GM19025 (cell line): ENCODE results near the gene ZNF512.
A peak's percentile ranks its signal among the peaks of the same experiment; 100 is the strongest.
"Not testable (repeated sequence)": the region's sequence is repeated elsewhere in the genome, so short reads cannot be mapped to it uniquely, and the experiment has no call there.

ENCODE experiments used
- ATAC-seq: cut with Tn5 transposase; IDR thresholded peaks from one replicate; pipeline ENCODE4 v1.9.1; 2021; ENCODE audit warnings: mild to moderate bottlenecking, low read depth, moderate library complexity; ENCODE audit not compliant: unreplicated experiment

The ZNF512 gene

DNA sequence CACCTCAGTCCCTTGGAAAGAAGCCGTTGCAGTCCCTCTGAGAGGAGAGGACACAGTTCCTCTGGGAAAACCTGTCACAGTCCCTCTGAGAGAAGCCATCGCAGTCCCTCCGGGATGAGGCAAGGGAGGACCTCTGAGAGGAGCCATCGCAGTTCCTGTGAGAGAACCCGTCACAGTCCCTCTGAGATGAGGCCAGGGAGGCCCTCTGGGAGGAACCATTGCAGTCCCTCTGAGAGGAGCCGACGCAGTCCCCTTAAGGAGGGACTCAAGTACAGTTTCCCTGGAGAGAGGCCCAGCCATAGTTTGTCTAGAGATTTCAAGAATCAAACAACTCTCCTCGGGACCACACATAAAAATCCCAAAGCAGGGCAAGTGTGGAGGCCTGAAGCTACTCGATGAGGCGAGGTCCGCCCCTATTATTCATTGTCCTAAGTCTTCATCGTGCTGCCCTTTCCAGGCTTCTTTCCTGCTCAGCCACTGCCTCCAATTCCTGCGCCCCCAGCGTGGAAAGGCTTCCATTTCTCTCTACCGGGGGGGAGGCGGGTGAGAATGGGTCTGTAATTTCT is 630 bp upstream of the ZNF512 start:
- no peak for ATAC-seq

DNA sequence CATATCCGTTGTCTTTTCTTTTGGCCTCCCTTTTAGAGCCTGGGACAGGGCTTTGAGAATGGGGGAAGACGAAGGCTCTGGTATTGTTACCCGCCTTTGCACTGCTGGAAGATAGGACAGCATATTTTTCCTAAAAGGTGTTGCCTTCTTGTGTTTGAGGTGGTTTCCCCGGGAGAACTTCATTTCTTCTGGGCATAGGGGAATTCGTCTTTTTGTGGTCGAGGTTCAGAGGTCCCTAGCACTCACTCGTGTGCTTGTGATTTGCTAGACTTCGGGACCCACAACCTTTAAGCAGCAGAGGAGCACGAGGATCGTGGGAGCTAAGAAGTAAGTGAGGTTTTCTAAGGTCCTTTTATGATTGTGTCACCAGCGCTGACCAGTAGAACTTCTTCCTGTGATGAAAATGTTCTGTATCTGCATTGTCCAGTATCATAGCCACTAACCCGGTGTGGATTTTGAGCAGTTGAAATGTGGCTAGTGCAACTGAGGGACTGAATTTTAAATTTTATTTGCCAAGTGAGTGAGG is 611 bp downstream of the ZNF512 start:
- ATAC-seq, result no peak

DNA sequence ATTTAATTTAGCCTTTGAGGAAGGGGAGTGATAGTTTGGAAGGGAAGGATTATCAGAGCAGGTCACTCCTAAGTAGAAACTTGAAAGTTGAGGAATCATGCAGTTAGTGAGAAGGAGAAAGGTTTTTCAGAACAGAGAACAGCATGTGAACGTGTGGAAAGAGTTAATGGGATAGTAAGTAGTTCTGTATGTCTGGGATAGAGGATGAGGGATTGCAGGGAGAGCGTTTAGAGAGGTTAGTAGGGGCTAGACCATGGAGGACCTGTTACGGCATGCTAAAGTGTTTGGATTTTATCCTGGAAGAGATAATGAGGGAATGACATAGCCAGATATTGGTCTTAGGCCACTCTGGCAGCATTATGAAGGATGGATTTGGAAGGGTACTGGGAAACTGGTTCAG is 1.8 kb downstream of the ZNF512 start:
- no peak for ATAC-seq

DNA sequence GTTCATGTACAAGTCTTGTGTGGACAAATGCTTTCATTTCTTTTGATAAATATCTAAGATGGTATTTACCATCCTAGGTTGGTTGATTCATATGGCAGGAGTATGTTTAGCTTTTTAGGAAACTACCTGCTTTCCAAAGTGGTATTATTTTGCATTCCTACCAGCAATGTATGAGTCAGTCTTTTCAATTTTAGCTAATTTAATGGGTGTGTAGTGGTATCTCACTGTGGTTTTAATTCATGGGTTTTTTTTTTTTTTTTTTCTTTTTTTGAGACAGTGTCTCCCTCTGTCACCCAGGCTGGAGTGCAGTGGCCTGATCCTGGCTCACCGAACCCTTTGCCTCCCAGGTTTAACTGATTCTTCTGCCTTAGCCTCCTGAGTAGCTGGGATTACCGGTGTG is 4.2 kb downstream of the ZNF512 start:
- no peak for ATAC-seq

DNA sequence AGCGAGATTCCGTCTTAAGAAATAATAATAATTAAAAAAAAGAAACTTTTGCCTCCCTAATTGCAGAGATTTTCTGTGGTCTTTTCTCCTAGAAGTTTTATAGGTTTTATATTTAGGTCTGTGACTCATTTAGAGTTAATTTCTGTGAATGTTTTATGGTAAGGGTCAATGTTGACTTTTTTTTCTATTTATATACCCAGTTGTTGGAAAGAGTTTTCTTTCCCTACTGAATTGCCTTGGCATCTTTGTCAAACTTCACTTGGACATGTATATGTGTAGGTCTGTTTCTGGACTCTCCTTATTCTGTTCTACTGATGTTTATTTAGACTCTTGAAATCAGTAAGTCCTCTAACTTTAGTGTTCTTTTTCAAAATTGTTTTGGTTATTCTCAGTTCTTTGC is 5.5 kb downstream of the ZNF512 start:
- no peak for ATAC-seq

DNA sequence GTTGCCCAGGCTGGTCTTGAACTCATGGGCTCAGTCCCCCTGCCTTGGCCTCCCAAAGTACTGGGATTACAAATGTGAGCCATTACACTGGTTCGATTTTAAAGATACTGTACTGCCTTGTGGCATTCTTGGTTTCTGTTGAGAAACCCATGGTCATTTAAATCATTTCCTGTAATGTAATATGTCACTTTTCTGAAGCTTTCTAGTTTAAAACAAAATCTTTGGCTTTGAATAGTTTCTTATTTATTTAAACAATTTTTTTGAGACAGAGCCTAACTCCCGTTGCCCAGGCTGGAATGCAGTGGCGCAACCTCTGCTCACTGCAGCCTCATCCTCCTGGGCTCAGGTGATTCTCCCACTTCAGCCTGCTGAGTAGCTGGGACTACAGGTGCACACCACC is 8.9 kb downstream of the ZNF512 start:
- no peak for ATAC-seq

DNA sequence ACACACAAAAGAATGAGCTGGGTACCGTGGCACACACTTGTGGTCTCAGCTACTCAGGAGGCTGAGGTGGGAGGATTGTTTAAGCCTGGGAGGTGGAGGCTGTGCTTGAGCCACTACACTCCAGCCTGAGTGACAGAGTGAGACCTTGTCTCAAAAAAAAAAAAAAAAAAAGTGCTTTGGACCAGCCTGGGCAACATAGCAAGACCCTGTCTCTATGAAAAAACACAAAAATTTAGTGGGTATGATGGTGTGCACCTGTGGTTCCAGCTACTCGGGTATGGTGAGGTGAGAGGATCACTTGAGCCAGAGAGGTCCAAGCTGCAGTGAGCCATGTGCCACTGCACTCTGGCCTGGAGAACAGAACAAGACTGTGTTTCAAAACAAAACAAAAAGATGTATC is 10.4 kb downstream of the ZNF512 start:
- ATAC-seq, result no peak

DNA sequence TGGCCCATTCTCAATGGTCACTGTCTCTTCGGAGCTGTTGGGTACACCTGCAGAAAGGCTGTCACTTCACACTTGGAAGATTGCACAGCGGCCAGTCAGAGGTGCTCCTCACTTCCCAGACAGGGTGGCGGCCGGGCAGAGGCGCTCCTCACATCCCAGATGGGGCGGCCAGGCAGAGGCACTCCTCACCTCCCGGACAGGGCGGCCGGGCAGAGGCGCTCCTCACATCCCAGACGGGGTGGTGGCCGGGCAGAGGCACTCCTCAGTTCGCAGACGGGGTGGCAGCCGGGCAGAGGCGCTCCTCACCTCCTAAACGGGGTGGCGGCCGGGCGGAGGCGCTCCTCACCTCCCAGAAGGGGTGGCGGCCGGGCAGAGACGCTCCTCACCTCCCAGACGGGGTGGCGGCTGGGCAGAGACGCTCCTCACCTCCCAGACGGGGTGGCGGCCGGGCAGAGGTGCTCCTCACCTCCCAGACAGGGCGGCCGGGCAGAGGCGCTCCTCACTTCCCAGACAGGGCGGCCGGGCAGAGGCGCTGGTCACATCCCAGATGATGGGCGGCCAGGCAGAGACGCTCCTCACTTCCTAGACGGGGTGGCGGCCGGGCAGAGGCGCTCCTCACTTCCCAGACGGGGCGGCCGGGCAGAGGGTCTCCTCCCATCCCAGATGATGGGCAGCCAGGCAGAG is 11.3 kb downstream of the ZNF512 start:
- ATAC-seq, result not testable (repeated sequence)

DNA sequence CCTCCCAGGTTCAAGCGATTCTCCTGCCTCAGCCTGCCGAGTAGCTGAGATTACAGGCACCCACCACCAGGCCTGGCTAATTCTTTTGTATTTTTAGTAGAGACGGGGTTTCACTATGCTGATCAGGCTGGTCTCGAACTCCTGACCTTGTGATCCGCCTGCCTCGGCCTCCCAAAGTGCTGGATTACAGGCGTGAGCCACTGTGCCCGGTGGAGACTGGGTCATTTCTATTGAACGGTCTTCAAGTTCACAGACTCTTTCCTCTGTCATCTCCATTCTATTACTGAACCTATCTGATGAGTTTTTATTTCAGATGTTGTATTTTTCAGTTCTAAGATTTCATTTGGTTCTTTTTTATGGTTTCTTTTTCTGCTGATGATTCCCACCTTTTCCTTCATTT is 12.6 kb downstream of the ZNF512 start:
- not testable (repeated sequence) for ATAC-seq

DNA sequence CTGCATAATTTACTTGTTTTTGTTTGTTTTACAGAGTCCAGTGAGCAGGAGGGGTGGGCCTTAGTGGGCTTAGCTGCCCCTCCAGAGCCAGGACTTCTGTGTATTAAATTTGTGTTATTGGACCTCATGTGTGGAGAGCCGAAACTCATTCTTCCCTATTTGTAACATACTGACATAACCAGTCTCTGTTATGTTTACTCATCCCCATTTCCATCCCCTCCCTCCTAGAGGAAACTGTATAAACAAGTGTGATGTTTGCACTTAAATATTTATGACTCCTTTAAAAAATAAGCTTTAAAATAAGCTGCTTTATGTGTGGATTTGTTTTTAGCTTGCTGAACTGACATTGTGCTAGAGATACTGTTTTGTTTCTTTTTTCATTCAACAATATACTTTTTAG is 13.8 kb downstream of the ZNF512 start:
- no peak for ATAC-seq

DNA sequence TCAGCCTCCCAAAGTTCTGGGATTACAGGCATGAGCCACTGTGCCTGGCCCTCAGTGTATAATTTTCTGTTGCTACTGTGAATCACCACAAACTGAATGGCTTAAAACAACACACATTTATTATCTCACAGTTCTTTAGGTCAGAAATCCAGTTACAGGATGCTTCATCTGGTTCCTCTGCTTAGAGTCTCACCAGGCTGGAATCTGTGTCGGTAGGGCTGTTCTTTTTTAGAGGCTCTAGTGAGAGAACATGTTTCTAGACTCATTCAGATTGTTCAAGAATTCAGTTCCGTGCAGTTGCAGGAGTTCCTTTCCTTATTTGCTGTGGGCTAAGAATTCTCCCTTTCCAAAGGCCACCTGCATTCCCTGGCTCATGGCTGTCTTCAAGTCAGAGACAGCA is 23.8 kb downstream of the ZNF512 start:
- ATAC-seq, result no peak

DNA sequence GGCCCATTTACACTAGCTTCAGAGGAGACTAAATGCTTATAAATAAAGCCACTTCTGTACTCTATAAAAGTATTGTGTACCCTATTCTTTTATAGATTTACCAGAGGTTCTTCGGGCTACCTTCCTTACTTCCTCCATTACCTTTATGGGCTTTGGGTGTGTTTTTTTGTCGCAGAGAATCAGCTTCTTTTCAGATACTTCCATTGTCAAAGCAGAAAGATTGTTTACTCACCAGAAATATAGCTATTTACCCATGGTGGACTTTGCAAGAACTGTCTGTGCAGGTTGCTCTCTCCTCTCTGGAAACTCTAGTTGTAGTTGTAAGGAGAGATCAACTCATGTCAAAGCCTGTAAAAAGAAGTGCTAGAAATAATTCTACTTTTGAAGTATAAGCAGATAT is 31.1 kb downstream of the ZNF512 start:
- ATAC-seq, result no peak

DNA sequence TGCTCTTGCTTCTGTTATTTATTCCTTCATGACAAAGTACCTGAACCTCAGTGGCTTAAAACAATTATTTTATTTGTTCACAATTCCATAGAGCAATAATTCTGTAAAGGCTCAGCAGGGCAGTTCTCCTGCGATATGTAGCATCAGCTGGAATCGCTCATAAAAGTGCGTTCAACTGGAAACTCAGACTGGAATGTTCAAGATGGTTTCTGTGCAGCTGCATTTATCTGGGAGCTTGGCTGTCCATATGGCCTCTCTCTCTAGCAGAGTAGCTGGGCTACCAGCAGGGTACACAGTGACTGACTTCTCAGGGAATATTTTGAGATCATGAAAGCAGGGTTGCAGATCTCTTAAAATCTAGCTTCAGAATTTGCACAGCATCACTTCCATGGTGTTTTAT is 32.5 kb downstream of the ZNF512 start:
- ATAC-seq, result no peak

DNA sequence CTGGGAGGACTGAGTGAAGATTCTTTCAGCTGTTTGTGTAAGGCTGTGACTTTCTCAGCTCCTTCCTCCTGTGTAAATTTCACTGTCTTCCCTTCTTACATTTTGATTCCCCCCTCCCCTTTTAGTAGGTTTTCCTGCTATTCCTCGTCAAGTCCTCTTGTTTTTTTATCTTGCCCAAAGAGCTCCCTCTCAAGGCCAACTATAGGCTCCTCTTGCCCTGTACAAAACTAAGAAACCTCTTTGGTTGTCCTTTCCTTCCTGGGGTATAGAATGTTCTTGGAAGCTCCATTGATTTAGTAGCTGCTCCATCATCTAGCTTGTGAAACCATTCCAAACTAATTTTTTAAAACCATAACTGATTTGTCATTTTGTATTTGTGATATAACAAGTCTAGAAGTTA is 38.7 kb downstream of the ZNF512 start:
- ATAC-seq, result no peak

DNA sequence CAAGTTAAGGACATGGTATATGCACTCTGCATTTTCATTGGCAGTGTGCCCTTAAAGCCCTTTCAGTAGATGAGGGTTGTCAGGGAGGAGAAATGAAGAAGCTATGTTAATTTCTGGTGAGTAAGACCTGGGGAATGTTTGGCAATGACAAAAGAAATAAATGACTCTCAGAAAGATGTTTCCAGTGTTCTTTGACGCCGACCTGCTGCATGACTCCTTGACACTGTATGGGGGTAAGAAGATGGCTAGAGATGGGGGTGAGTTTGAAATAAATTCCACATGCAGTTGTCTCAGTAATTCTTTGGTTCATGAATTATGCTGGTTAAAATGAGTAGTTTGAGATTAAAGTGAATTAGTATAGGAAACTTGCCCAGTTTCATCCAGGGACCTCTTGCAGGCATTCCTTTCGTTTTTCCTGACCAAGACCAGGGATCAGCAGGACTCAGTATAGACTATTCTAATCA is 40.1 kb downstream of the ZNF512 start:
- ATAC-seq, result no peak

DNA sequence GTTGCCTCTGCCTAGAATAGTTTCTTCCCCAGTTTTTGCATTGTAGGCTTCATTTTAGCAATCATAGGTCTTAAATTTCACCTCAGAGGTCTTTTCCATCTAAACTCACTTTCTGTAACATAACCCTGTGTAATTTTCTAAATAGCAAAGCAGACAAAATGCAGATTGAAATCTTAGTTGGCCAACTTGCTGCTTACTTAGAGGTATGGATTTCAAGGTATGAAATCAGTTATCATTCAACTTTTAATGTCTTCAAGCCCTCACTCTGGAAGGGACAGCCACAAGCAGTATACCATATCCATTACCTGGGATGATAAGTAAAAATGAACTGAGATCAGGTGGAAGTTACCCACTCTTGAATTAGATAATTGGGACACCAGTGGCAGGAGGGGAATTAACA is 42.1 kb downstream of the ZNF512 start:
- ATAC-seq, result no peak

DNA sequence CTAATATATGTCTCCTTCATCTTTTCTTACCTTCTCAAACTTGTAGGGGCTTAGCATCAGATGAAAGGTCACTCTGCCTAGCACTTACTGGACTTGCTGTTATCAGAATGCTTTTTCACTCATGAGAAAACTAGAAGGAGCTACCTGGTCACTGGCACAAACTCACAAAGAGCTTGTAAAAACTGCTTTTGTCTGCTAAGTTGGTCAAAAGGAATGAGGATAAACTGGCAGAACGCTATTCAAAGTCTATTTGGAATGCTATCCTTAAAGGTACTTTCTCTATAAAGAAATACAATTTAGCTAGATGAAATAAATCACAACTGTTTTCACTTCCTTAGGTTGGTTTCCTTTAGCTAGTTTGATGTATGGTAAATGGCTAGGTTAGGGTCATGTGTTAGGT is 43.5 kb downstream of the ZNF512 start:
- not testable (repeated sequence) for ATAC-seq

DNA sequence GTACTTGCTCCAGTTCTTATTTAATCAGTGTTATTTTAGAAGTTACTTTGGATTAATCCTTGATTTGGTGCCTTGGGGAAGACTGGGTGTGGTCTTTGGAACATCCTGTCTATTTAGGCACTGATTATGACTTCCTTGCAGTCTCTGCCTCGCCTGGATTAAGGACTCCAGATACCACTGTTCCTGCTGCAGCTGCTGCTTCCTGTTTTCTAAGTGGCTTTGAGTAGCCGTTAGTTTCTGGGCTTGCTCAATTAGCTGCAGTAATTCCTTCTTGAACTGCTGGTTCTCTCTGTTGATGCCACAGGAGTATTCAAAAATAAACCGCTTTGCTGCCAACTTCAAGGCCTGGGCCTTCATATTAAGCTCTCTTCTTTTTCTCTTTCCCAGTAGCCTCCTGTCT is 44.1 kb downstream of the ZNF512 start:
- not testable (repeated sequence) for ATAC-seq

DNA sequence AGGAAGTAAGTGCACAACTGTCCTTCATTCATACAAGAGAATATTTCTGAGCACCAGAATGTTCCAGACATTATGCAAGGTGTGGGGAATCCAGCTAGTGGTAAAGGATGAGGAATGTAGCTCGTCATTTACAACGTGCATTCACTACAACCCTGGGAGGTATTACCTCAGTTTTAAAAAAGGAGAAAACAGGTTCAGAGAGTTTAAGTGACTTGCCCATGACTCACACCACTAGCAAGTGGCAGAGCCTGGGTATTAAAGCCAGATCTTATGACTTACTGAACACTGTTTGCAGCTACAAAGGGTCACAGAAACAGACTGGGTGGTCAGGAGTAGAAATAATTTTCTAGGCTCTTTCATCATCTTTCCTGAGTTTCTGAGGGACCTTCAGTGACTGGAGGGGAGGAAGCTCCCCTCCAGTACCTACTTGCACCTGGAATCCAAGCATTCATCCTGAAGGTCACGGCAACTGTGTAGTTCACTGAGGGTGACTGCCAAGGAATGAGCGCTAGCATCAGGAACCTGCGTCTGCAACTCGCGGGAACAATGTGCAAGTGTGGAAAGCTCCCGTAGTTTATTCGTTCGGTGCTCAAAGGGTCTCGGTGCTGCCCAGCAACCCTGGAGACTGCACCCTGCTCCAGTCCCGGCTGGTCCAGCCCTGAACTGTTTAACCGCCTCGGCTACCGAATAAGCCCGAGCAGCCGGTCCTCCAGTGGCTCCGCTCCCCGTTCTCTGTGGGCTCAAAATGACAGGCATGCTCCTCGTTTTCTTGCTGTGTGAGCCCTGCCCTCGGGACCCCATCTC is 45.3 kb downstream of the ZNF512 start:
- ATAC-seq, result peak; percentile 11

DNA sequence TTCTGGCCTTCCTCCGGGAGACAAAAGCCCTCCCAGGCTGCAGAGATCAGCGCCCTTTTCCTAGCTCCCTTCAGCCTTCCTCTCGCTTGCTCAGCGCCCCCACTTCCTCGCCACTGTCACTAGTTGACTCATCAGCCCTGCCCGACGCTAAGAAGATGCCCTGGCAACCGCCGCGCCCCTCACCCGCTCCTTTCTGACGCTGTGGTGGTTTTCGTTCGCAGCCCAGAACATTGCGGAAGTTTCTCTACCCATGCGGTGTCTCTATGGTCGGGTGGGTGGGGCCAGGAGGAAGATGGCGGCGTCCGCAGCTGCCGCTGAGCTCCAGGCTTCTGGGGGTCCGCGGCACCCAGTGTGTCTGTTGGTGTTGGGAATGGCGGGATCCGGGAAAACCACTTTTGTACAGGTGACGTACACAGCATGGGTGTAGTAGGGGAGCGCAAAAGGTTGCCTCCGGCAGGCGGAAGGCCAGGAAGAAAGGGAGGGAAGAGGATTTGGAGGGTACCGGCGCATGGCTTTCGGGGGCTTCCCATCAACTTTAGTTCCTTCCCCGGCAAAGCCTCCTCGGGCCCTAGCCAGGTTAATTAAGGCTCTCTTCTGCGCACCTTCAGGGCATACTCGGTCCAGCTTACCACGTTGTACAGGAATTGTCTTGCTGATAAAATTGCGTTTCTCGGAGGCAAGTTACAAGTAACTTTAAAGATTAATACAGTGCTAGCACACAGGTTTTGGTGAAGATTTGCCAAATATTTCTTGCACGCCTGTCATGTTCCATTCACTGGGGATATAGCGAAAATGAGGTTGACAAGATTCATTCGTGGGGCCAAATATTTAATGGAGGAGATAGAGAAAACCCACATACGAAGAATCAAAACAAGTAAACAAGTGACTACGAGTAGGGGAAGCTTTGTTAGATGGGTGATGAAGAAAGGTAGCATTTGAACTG is 46.2 kb downstream of the ZNF512 start, which contains the start of the genes CCDC121 and GPN1:
Gene CCDC121 (minus strand): TSS at position 246 of the 943 bp plus-strand sequence. CDS start 1,213 bp downstream, outside the sequence.
Gene GPN1 (plus strand): TSS at position 284 of the 943 bp plus-strand sequence. CDS start 9 bp downstream, at position 293.
- peak; percentile 98 for ATAC-seq
